Activated CD4-positive, CD25-positive, alpha-beta regulatory T cell treated with anti-CD3 and anti-CD28 coated beads, Interleukin-2, amount 50 U/mL, for 24 hours (primary cell): ENCODE measurements around the gene NTSR2.

Source experiments
- ATAC-seq, 2 donors: fragments of 150-1000 bp; cut with Tn5 transposase; one replicate each; pipeline ENCODE4 v1.10.0; 2021; ENCODE audit warnings: mild to moderate bottlenecking in 1 of 2, moderate library complexity in 1 of 2

The NTSR2 gene

GRCh38 chr2:11656252-11656651 is 13.7 kb downstream of the NTSR2 start:
- no peak for ATAC-seq

GRCh38 chr2:11655495-11655894 is 14.5 kb downstream of the NTSR2 start:
- ATAC-seq = no peak

GRCh38 chr2:11652553-11652952 is 17.4 kb downstream of the NTSR2 start:
- no peak for ATAC-seq

- peak; percentile 60 to 78 for ATAC-seq
Observed at GRCh38 chr2:11651856-11652548, 18.0 kb downstream of the NTSR2 start.

- ATAC-seq = no peak
Observed at GRCh38 chr2:11649093-11649492, 20.9 kb downstream of the NTSR2 start.

- no peak for ATAC-seq
Observed at GRCh38 chr2:11647834-11648600, 22.0 kb downstream of the NTSR2 start.

- ATAC-seq = no peak
Observed at GRCh38 chr2:11646530-11646929, 23.5 kb downstream of the NTSR2 start.

- ATAC-seq = no peak
Observed at GRCh38 chr2:11644293-11644692, 25.7 kb downstream of the NTSR2 start.

GRCh38 chr2:11642972-11643371 is 27.0 kb downstream of the NTSR2 start:
- no peak for ATAC-seq

GRCh38 chr2:11640132-11640531 is 29.9 kb downstream of the NTSR2 start:
- ATAC-seq = no peak

GRCh38 chr2:11639503-11639902 is 30.5 kb downstream of the NTSR2 start:
- ATAC-seq = no peak

GRCh38 chr2:11637546-11637945 is 32.4 kb downstream of the NTSR2 start:
- ATAC-seq = no peak

- no peak for ATAC-seq
Observed at GRCh38 chr2:11636593-11637295, 33.3 kb downstream of the NTSR2 start.

GRCh38 chr2:11635141-11635540 is 34.9 kb downstream of the NTSR2 start:
- no peak for ATAC-seq

- ATAC-seq = no peak
Observed at GRCh38 chr2:11634584-11634983, 35.4 kb downstream of the NTSR2 start.

- ATAC-seq = no peak
Observed at GRCh38 chr2:11633923-11634478, 36.0 kb downstream of the NTSR2 start.

- ATAC-seq = no peak
Observed at GRCh38 chr2:11631462-11631861, 38.5 kb downstream of the NTSR2 start.

GRCh38 chr2:11630855-11631254 is 39.1 kb downstream of the NTSR2 start:
- ATAC-seq = no peak

- ATAC-seq = no peak
Observed at GRCh38 chr2:11629851-11630250, 40.1 kb downstream of the NTSR2 start.

- ATAC-seq = no peak
Observed at GRCh38 chr2:11629215-11629614, 40.8 kb downstream of the NTSR2 start.

- no peak for ATAC-seq
Observed at GRCh38 chr2:11628675-11629074, 41.3 kb downstream of the NTSR2 start.

GRCh38 chr2:11625671-11626070 is 44.3 kb downstream of the NTSR2 start:
- ATAC-seq = no peak

GRCh38 chr2:11624893-11625292 is 45.1 kb downstream of the NTSR2 start:
- ATAC-seq = no peak
